ENCODE results near the gene SLC22A17. TPM values are rescaled to one million over a fixed set of nuclear protein-coding genes. Genes with fewer than 3 reads are reported as not detected.

Gene SLC22A17
- total and polyA plus RNA-seq, 10 of the 15 experiments (the other 5 are each of a cell fraction or from before 2014, with no cell fraction given), result not detected

GRCh38 chr14:23364164-23365035 is 11.7 kb upstream of the SLC22A17 start:
- no peak overlapping the region for H3K27ac ChIP-seq (ENCODE audit: control insufficient read depth, insufficient read depth)
- FAIRE-seq (no peak), ATAC-seq (no peak), DNase-seq (ENCODE audit: low read depth, low spot score) (no peak)
- no peaks in the 10 kb centered on the region for H3K4me1 ChIP-seq (ENCODE audit: control insufficient read depth, insufficient read depth, low read length)
- RAD21 ChIA-PET (ENCODE audit: unreplicated experiment), result no interaction called here
- H3K36me3 ChIP-seq (ENCODE audit: control insufficient read depth in 2 of 2, insufficient read depth in 2 of 2, low read length in 1 of 2), result no peaks in the 10 kb centered on the region
- H3K9me3 ChIP-seq (replicated peaks; ENCODE audit: control insufficient read depth, insufficient read depth, low read length), result no peaks in the 10 kb centered on the region
- H3K4me3 ChIP-seq, result no peak overlapping the region
- SMC1A ChIA-PET (ENCODE audit: uncharacterized antibody, unreplicated experiment), result no interaction called here
- WGBS (ENCODE audit: insufficient coverage, insufficient replicate concordance, low lambda C conversion rate, missing lambda C conversion rate), result 18% methylated on average over 19 of the region's 21 CpGs
- CTCF ChIA-PET, result no interaction called here
- H2AFZ ChIP-seq (ENCODE audit: control insufficient read depth, low read depth, low read length), result no peak overlapping the region
- in situ Hi-C loops (cut with MboI), result no loop called here
- peaks cover 0 to 8% of the 10 kb centered on the region in 2 experiments; a peak in 3 of 4 replicates for H3K27me3 ChIP-seq (replicated peaks in 1 of 2; ENCODE audit: control insufficient read depth in 2 of 2, insufficient read depth in 2 of 2, low read length in 1 of 2)
- H3K4me2 ChIP-seq (ENCODE audit: control insufficient read depth, insufficient read depth), result no peak overlapping the region
- intact Hi-C loops (cut with micrococcal nuclease; ENCODE audit: unreplicated experiment), result no loop called here
- POLR2A ChIA-PET, result no interaction called here
- no TSS peak for BruUV-seq (replicated peaks)
- no peaks in the 10 kb centered on the region for H4K20me1 ChIP-seq (ENCODE audit: control insufficient read depth, insufficient read depth)
- no peak overlapping the region for H3K9ac ChIP-seq (ENCODE audit: control insufficient read depth, insufficient read depth, low read length)
- TF ChIP-seq BCL3 (IDR thresholded peaks at IDR 0.05; ENCODE audit: borderline replicate concordance, insufficient read depth, low read depth, low read length, poor library complexity, severe bottlenecking), result no peak
- no peaks in the 10 kb centered on the region for H3K79me2 ChIP-seq (ENCODE audit: control insufficient read depth, insufficient read depth, low read length)

GRCh38 chr14:23362200-23362599 is 9.5 kb upstream of the SLC22A17 start:
- Histone ChIP-seq H3K9me3 (replicated peaks; ENCODE audit: control insufficient read depth, insufficient read depth, low read length) (no peaks in the 10 kb centered on the region), H4K20me1 (ENCODE audit: control insufficient read depth, insufficient read depth) (no peaks in the 10 kb centered on the region), H3K27ac (ENCODE audit: control insufficient read depth, insufficient read depth) (no peak overlapping the region), H3K79me2 (ENCODE audit: control insufficient read depth, insufficient read depth, low read length) (no peaks in the 10 kb centered on the region), H3K27me3 (replicated peaks in 1 of 2; ENCODE audit: control insufficient read depth in 2 of 2, insufficient read depth in 2 of 2, low read length in 1 of 2) (peaks cover 0 to 6% of the 10 kb centered on the region in 2 experiments; a peak in 3 of 4 replicates), H3K4me3 (no peak overlapping the region), H2AFZ (ENCODE audit: control insufficient read depth, low read depth, low read length) (no peak overlapping the region), H3K36me3 (ENCODE audit: control insufficient read depth in 2 of 2, insufficient read depth in 2 of 2, low read length in 1 of 2) (no peaks in the 10 kb centered on the region), H3K4me1 (ENCODE audit: control insufficient read depth, insufficient read depth, low read length) (no peaks in the 10 kb centered on the region), H3K4me2 (ENCODE audit: control insufficient read depth, insufficient read depth) (no peak overlapping the region), H3K9ac (ENCODE audit: control insufficient read depth, insufficient read depth, low read length) (no peak overlapping the region)
- FAIRE-seq (no peak), DNase-seq (ENCODE audit: low read depth, low spot score) (no peak), ATAC-seq (no peak)
- peak in 1 of 3 experiments; percentile 9; a peak in 1 of 6 replicates for TF ChIP-seq CTCF (IDR thresholded peaks at IDR 0.05 in 2 of 3, conservative IDR thresholded peaks at IDR 0.05 in 1 of 3; ENCODE audit: control insufficient read depth in 2 of 3, extremely low read depth in 1 of 3, insufficient read depth in 1 of 3, low read depth in 3 of 3, low read length in 3 of 3)
- TF ChIP-seq ESRRA (IDR thresholded peaks at IDR 0.05; ENCODE audit: low read length), result no peak
- TF ChIP-seq EZH2 (IDR thresholded peaks at IDR 0.05; ENCODE audit: borderline replicate concordance, control insufficient read depth, low read depth, low read length), result no peak
- TF ChIP-seq ZNF274 (IDR thresholded peaks at IDR 0.05; ENCODE audit: insufficient read depth, insufficient read length), result no peak
- no peak for TF ChIP-seq ZZZ3 (IDR thresholded peaks at IDR 0.05; ENCODE audit: control insufficient read depth, insufficient read length, low read depth)
- no peak for TF ChIP-seq CBFB (IDR thresholded peaks at IDR 0.05; ENCODE audit: low read depth)
- TF ChIP-seq RFX5 (IDR thresholded peaks at IDR 0.05; ENCODE audit: low read depth, low read length), result no peak
- ChIA-PET RAD21 (ENCODE audit: unreplicated experiment) (no interaction called here), SMC1A (ENCODE audit: uncharacterized antibody, unreplicated experiment) (no interaction called here), CTCF (interaction anchor here (1.1 kb wide), 2 partner anchors 9 to 71 kb away, joined by 3 to 4 read pairs; no protein-coding TSS in a partner anchor), POLR2A (no interaction called here)
- 5% methylated on average over 3 of the region's 3 CpGs for WGBS (ENCODE audit: insufficient coverage, insufficient replicate concordance, low lambda C conversion rate, missing lambda C conversion rate)
- in situ Hi-C loops (cut with MboI) (no loop called here), intact Hi-C loops (cut with micrococcal nuclease; ENCODE audit: unreplicated experiment) (no loop called here)
- BruUV-seq (replicated peaks), result no TSS peak
